ENCODE measurements around the gene SMNDC1.

Gene SMNDC1

DNA sequence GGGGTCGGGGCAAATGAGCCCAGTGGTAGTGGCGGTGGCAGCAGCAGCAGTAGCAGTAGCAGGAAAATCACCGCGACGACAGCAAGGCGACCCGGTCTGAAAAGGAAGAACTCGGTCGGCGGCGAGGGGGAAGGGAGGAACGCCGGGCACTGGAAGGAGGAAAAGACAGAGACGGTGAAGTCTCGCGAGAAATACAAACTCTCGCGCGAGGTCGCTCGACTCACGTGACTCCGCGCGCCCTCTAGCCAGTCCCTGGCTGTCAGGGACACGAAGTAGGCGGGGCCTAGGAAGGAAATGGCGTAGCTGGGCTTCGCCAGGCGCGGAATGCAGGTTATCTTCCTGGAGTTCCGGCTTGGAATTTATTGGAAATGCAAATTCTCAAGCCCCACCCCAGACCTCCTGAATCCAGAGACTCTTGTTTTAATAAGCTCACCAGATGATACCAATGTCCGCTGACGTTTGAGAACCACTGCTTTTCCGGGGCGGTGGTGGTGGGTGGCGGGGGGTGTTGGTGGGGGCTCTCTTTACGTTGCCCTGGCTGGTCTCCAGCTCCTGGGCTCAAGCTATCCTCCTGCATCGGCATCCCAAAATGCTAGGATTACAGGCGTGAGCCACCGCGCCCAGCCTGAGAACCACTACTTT is at the start of gene SMNDC1:
Gene SMNDC1, minus strand, starts transcription at position 141 of the 642 bp plus-strand sequence. CDS start 1,333 bp downstream, outside the sequence.
- in situ Hi-C loops (cut with HindIII; ENCODE audit: low pct_ligation_motif_present, low sequenced_read_pairs): no loop called here
- peak; percentile 99 for DNase-seq
- TF ChIP-seq, protein P1, sequence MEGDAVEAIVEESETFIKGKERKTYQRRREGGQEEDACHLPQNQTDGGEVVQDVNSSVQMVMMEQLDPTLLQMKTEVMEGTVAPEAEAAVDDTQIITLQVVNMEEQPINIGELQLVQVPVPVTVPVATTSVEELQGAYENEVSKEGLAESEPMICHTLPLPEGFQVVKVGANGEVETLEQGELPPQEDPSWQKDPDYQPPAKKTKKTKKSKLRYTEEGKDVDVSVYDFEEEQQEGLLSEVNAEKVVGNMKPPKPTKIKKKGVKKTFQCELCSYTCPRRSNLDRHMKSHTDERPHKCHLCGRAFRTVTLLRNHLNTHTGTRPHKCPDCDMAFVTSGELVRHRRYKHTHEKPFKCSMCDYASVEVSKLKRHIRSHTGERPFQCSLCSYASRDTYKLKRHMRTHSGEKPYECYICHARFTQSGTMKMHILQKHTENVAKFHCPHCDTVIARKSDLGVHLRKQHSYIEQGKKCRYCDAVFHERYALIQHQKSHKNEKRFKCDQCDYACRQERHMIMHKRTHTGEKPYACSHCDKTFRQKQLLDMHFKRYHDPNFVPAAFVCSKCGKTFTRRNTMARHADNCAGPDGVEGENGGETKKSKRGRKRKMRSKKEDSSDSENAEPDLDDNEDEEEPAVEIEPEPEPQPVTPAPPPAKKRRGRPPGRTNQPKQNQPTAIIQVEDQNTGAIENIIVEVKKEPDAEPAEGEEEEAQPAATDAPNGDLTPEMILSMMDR (IDR thresholded peaks at IDR 0.05; ENCODE audit: low read depth, low read length, missing control alignments): no peak

DNA sequence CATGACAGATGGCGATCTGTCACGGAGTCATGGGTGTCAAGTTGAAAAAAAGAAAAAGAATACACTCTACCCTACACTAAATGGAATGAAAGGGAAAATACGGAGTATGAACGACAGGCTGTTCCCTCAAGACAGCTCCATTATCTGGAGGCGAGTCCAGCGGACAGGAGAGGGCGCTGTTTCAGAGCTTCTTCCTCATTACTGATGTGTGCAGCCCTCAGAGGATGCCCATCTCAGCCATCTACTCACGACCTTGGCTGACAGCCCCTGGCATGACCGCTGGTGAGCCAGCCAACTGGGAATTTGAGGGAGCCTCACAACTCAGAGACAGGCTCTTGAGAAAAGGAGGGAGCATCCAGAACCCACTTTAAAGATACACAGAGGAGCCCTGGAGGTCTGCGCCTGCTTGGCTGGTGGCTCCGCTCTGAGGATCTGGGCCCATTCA is 49.6 kb upstream of the SMNDC1 start:
- Histone ChIP-seq H3K36me3 (replicated peaks) (no peaks in the 10 kb centered on the region), H3K4me3 (ENCODE audit: low read depth, low read length) (no peak overlapping the region), H3K27me3 (replicated peaks) (no peaks in the 10 kb centered on the region), H3K27ac (peak overlapping the region; percentile 91)
- TF ChIP-seq, protein P1 (IDR thresholded peaks at IDR 0.05; ENCODE audit: low read depth, low read length, missing control alignments): peak; percentile 94
- DNase-seq: peak; percentile 84
- in situ Hi-C loops (cut with HindIII; ENCODE audit: low pct_ligation_motif_present, low sequenced_read_pairs): no loop called here

More for the DNA sequence above, at the start of gene SMNDC1:
- peaks cover 29% of the 10 kb centered on the region for H3K36me3 ChIP-seq (replicated peaks)
- H3K27ac ChIP-seq: peak within 1 kb of the TSS; percentile 86
- H3K4me3 ChIP-seq (ENCODE audit: low read depth, low read length): peak within 1 kb of the TSS; percentile 70
- H3K27me3 ChIP-seq (replicated peaks): no peaks in the 10 kb centered on the region

DNA sequence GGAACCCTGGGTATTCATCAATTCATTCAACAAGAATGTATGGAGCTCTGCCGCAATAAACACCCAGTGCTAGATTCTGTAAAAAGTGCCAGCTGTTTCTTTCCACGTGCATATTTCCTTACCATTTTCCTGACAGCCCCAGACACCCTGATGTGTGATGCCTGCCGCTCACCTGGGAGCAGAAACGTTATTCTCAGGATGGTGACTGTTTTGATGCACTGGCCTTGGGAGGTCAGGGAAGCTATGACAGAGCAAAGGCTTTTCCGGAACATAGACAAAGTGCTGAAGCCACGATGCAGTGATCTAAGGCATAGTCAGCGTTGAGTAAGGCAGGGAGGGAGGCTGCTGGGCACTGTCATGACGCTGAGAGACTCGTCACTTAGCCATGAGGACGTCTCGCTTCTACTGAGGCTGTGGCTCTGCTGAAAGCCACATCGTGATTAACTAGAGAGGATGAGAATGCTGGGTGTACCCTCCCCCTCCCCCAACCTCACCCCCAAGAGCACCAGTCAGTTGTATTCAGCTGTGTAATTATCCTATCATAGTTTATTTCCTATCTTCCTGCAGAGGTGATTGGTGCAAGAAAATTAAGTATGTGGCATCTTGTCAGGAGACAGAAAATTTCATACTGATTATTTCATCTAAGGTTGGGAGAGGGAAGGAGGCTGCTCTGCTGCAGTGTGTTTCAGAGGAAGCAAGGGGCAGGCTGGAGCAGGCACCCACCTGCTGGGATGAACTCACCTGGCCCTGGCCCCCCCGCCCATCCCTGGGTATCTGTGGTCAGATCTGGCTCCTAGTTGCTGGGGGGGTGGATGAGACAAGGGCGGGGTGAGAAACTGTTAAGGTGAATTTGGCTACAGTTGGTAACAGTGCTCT is 48.8 kb upstream of the SMNDC1 start:
- Histone ChIP-seq H3K36me3 (replicated peaks) (no peaks in the 10 kb centered on the region), H3K27me3 (replicated peaks) (no peaks in the 10 kb centered on the region), H3K27ac (peak overlapping the region; percentile 91), H3K4me3 (ENCODE audit: low read depth, low read length) (peak overlapping the region; percentile 17)
- in situ Hi-C loops (cut with HindIII; ENCODE audit: low pct_ligation_motif_present, low sequenced_read_pairs): no loop called here
- DNase-seq: peak; percentile 96
- TF ChIP-seq, protein P1 (IDR thresholded peaks at IDR 0.05; ENCODE audit: low read depth, low read length, missing control alignments): peak; percentile 46

DNA sequence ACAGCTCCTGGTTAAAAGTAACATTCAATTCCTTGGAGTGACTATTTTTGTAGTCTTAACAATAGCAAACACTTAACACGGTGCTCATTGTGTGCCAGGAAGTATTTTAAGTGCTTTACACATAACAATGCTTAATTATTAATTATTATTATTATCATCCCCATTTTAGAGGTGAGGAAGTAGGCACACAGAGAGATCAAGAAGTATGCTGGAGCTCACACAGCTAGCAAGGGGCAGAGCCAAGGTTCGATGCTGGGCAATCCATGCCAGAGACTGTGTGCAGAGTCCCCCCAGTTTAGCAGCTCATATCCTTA is 48.2 kb upstream of the SMNDC1 start:
- in situ Hi-C loops (cut with HindIII; ENCODE audit: low pct_ligation_motif_present, low sequenced_read_pairs): no loop called here
- Histone ChIP-seq H3K36me3 (replicated peaks) (no peaks in the 10 kb centered on the region), H3K4me3 (ENCODE audit: low read depth, low read length) (no peak overlapping the region), H3K27ac (peak overlapping the region; percentile 91), H3K27me3 (replicated peaks) (no peaks in the 10 kb centered on the region)
- TF ChIP-seq, protein P1 (IDR thresholded peaks at IDR 0.05; ENCODE audit: low read depth, low read length, missing control alignments): no peak
- no peak for DNase-seq

DNA sequence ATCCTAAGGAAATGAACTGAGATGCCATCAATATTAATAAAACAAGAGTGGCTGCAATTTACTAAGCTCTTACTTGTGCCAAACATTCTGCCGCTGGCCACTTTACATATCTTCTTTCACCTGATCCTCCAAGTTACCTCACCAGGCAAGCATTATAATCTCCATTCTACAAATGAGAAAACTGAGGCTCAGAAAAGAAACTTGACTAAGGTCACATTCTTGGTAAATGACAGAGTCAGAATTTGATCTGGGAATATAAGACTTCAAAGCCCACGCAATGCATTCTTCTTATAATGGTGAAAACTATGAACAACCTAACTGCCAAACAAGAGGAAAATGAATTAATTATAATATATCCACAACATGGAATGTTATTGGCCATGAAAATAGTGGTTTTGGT is 46.1 kb upstream of the SMNDC1 start:
- H3K27ac ChIP-seq: peak overlapping the region; percentile 24
- no peaks in the 10 kb centered on the region for H3K36me3 ChIP-seq (replicated peaks)
- H3K27me3 ChIP-seq (replicated peaks): no peaks in the 10 kb centered on the region
- TF ChIP-seq, protein P1 (IDR thresholded peaks at IDR 0.05; ENCODE audit: low read depth, low read length, missing control alignments): no peak
- no peak for DNase-seq
- in situ Hi-C loops (cut with HindIII; ENCODE audit: low pct_ligation_motif_present, low sequenced_read_pairs): no loop called here
- no peak overlapping the region for H3K4me3 ChIP-seq (ENCODE audit: low read depth, low read length)

All from brain microvascular endothelial cell (primary cell).